Small intestine (tissue), 7 donors: ENCODE measurements around the gene RGS6. TPM values are rescaled to one million over a fixed set of nuclear protein-coding genes. Genes with fewer than 3 reads are reported as not detected.

Experiments
- DNase-seq, 2 donors: peaks; one replicate each; pipeline versions ENCODE4 v3.0.0 to v3.0.0-alpha.2; 2013
- FAIRE-seq: peaks from 2 replicates; lab custom pipeline; 2012; peaks lifted over from hg19 to GRCh38; lab: Jason Lieb, UNC
- H3K27ac ChIP-seq, 3 donors: one replicate each; pipeline ENCODE4 v1.5.1; 2013; ENCODE audit warnings: low read length in 2 of 3, mild to moderate bottlenecking in 2 of 3, control low read depth in 1 of 3, inconsistent platforms in 1 of 3, low read depth in 1 of 3, moderate library complexity in 1 of 3
- H3K27me3 ChIP-seq, 3 donors: one replicate each; pipeline ENCODE4 v1.6.1; 2013; ENCODE audit warnings: low read length in 3 of 3, inconsistent platforms in 1 of 3; ENCODE audit not compliant: control insufficient read depth in 3 of 3, insufficient read depth in 3 of 3
- H3K36me3 ChIP-seq, 3 donors: one replicate each; pipeline ENCODE4 v1.6.1; 2013; ENCODE audit warnings: low read length in 3 of 3, inconsistent platforms in 1 of 3, low read depth in 1 of 3, mild to moderate bottlenecking in 1 of 3, moderate library complexity in 1 of 3; ENCODE audit not compliant: control insufficient read depth in 3 of 3, insufficient read depth in 2 of 3
- H3K4me1 ChIP-seq, 3 donors: one replicate each; pipeline ENCODE4 v1.6.1; 2013; ENCODE audit warnings: low read length in 2 of 3, inconsistent platforms in 1 of 3, low read depth in 1 of 3, mild to moderate bottlenecking in 1 of 3, moderate library complexity in 1 of 3; ENCODE audit not compliant: control insufficient read depth in 3 of 3, insufficient read depth in 2 of 3
- H3K4me3 ChIP-seq, 3 donors: one replicate each; pipeline ENCODE4 v1.5.1; 2013; ENCODE audit warnings: low read length in 3 of 3, control low read depth in 1 of 3, inconsistent platforms in 1 of 3, low read depth in 1 of 3, mild to moderate bottlenecking in 1 of 3, moderate library complexity in 1 of 3
- H3K9me3 ChIP-seq, 2 donors: one replicate each; pipeline ENCODE4 v1.6.1; 2013; ENCODE audit warnings: low read depth in 1 of 2, low read length in 1 of 2; ENCODE audit not compliant: control insufficient read depth in 2 of 2, insufficient read depth in 1 of 2
- WGBS, 3 donors: extraction: QIAGEN DNeasy Blood & Tissue Kit; methylation state at CpG; one replicate each; pipeline ENCODE4 v1.1.7; 2013; 5-methylcytosine and 5-hydroxymethylcytosine counted together
- polyA plus RNA-seq, 4 donors: library from polyadenylated mRNA; stranded (reverse) in 3 of 4; unstranded in 1 of 4; fragments of 200-250 nt in 3 of 4; fragments of 120-200 nt in 1 of 4; gene quantifications; one replicate each; pipeline versions ENCODE4 v1.2.1 to v1.2.3, GENCODE V29; 2013
- donor health status: healthy with polysubstance abuse.
- donor health status: control.
- donor health status: control.
- donor health status: Bipolar disorder and iron deficiency.
- donor health status: healthy.

The RGS6 gene
- polyA plus RNA-seq, 4 donors, result 0.54 to 2.1 (median 0.58) TPM; not detected in 1

DNA sequence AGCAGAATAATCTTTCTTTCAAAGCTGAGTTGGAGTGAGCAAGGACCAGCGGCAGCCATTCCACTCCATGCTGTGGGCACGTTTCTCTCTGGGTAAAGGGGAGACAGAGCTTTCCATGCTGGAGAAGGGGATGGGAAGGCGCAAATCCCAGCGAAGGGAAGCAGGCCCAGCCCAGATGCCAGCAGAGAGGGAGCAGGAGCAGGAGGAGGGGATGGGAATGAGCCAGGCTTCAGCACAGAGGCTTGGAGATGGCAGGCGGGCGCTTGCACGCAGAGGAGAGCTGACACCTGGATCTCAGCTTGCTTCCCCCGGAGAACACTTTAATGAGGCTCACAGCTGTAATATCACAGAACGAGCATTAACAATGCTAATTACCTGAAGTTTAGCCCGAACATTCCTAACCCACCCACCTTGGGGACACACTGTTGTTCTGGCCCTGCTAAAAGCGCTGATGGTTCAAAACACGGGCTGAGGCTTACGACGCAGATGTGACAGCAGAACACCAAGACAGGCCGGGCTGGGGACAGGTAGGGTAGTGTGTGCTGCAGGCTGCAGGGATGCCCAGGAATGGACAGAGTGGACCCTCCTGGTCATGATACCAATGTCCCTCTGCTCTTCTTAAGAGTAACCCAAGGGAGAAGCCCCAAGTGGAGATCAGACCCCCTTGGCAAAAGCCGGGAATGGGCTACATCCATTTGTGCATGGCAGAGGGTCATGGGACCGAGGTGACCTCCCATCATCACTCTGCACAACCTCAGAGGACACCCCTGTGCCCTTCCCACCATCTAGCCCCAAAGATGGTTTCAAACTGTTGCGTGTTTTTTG, 673.1 kb downstream of the RGS6 start:
- Histone ChIP-seq H3K4me3 (no peak overlapping the region), H3K27ac (no peak overlapping the region), H3K36me3 (no peaks in the 10 kb centered on the region), H3K4me1 (no peaks in the 10 kb centered on the region), H3K27me3 (peaks cover 0 to 6% (median 4%) of the 10 kb centered on the region in 3 donors), H3K9me3 (no peaks in the 10 kb centered on the region)
- FAIRE-seq (no peak), DNase-seq (no peak)
- WGBS, 3 donors, result 78 to 87% (median 86%) methylated on average over 18 of the region's 18 CpGs

DNA sequence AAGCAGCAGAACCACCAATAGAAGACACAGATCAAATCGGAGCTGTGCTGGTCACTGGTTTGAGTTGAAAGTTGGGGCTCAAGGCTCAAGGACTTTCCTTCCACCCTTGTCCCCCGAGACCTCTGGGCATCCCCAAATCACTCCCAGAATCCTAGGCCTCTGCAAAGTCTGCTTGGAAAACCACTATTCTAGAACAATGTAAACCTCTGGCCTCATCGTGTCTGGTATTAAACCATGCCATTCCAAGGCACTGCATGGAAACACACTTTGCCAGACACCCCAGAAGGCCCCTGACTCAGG, 673.6 kb downstream of the RGS6 start:
- 90 to 95% (median 92%) methylated on average over 3 of the region's 3 CpGs for WGBS, 3 donors
- Histone ChIP-seq H3K27me3 (peaks cover 0 to 6% (median 4%) of the 10 kb centered on the region in 3 donors), H3K4me1 (no peaks in the 10 kb centered on the region), H3K4me3 (no peak overlapping the region), H3K36me3 (no peaks in the 10 kb centered on the region), H3K27ac (no peak overlapping the region), H3K9me3 (no peaks in the 10 kb centered on the region)
- DNase-seq, result no peak
- no peak for FAIRE-seq

GRCh38 chr14:72606879-72607278, 674.6 kb downstream of the RGS6 start:
- Histone ChIP-seq H3K27ac (no peak overlapping the region), H3K4me1 (no peaks in the 10 kb centered on the region), H3K9me3 (no peaks in the 10 kb centered on the region), H3K4me3 (no peak overlapping the region), H3K36me3 (no peaks in the 10 kb centered on the region), H3K27me3 (peaks cover 0 to 6% (median 0%) of the 10 kb centered on the region in 3 donors)
- DNase-seq, result no peak
- 55 to 93% (median 69%) methylated on average over 1 of the region's 1 CpG for WGBS, 3 donors
- no peak for FAIRE-seq

- Histone ChIP-seq H3K27me3 (peaks cover 0 to 3% (median 0%) of the 10 kb centered on the region in 3 donors), H3K36me3 (no peaks in the 10 kb centered on the region), H3K27ac (no peak overlapping the region), H3K9me3 (no peaks in the 10 kb centered on the region), H3K4me3 (no peak overlapping the region), H3K4me1 (no peaks in the 10 kb centered on the region)
- FAIRE-seq, result no peak
- no peak for DNase-seq
- 76 to 89% (median 87%) methylated on average over 12 of the region's 12 CpGs for WGBS, 3 donors
These were observed 675.3 kb downstream of the RGS6 start for GRCh38 chr14:72607386-72608130.

- FAIRE-seq, result no peak
These were observed 676.4 kb downstream of the RGS6 start for GRCh38 chr14:72608391-72609204.

GRCh38 chr14:72609205-72609916, 677.1 kb downstream of the RGS6 start:
- H3K4me1 ChIP-seq, result no peaks in the 10 kb centered on the region
- no peak overlapping the region for H3K27ac ChIP-seq
- 77 to 81% (median 80%) methylated on average over 12 of the region's 12 CpGs for WGBS, 3 donors
- no peaks in the 10 kb centered on the region for H3K27me3 ChIP-seq
- FAIRE-seq (no peak), DNase-seq (no peak)
- H3K36me3 ChIP-seq, result no peaks in the 10 kb centered on the region
- no peak overlapping the region for H3K4me3 ChIP-seq
- no peaks in the 10 kb centered on the region for H3K9me3 ChIP-seq

More at GRCh38 chr14:72608391-72609204, 676.4 kb downstream of the RGS6 start:
- no peaks in the 10 kb centered on the region for H3K9me3 ChIP-seq
- H3K4me3 ChIP-seq, result no peak overlapping the region
- no peak for DNase-seq
- H3K27ac ChIP-seq, result no peak overlapping the region
- 70 to 73% (median 73%) methylated on average over 8 of the region's 8 CpGs for WGBS, 3 donors
- no peaks in the 10 kb centered on the region for H3K4me1 ChIP-seq
- H3K36me3 ChIP-seq, result no peaks in the 10 kb centered on the region
- H3K27me3 ChIP-seq, result no peaks in the 10 kb centered on the region

- Histone ChIP-seq H3K27me3 (no peaks in the 10 kb centered on the region), H3K4me1 (no peaks in the 10 kb centered on the region), H3K36me3 (no peaks in the 10 kb centered on the region), H3K9me3 (no peaks in the 10 kb centered on the region), H3K27ac (no peak overlapping the region), H3K4me3 (no peak overlapping the region)
- no peak for FAIRE-seq
- DNase-seq, result no peak
- WGBS, 3 donors, result 78 to 89% (median 82%) methylated on average over 12 of the region's 12 CpGs
These were observed 678.0 kb downstream of the RGS6 start for GRCh38 chr14:72610096-72610830.
